ENCODE results near the gene USB1.

Gene USB1

DNA sequence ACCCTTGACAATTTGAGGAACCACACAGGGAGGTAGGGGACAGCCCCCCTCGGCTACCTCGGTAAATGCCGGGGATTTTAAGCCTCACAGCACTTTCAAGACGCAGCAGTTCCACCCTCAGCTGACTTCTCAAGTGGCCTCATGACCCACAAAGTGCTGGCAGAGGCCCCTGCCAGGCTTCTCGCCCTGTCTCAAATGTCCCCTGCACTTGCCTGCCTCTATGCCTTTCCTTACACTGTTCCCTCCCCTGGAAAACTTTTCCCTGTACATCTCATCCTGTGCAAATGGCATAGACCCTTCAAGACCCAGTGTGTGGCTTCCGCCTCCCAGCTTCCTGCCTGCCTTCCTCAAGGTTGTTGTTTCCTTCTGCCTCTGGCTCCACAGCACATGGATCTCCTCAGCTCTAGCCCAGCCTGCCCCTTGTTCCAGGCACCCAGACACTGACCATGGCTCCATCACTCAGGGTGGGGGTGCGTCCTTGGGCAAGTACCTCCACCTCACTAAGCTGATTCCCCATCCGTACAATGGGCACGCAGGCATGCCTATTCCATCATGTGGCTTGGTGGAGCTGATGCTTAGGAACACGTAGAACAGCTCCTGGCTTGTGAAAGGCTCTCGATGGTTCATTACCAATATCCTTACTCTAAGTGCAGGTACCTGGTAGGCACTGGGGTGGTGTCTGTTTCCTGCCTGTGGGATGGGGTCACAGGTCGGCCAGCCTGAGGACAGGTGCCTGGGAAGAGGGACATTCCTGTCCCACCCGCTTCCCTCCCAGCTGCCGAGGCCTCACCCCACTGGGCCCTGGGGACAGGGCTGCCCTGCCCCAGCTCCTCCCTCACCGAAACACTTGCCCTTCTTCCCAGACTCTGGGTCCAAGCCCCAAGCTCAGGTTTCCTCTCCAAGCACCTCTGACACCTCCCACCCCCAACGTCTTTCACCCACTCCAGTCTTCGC, 48.3 kb downstream of the USB1 start:
- peak; percentile 60 for DNase-seq

DNA sequence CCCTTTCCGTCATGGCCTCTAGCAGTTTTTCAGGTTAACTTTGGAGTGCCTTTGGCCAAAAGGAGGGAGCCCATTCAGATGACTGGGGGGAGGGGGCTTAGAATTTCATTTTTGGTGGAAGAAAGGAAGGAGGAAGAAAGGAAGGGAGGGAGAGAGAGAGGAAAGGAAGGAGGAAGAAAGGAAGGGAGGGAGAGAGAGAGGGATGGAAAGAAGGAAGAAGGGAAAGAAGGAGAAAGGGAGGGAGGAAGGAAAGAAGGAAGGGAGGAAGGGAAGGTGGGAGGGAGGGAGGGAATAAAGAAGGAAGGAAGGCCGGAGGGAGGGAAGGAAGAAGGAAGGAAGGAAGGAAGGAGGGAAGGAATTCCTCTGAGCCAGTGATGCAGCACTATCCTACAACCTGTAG, 50.1 kb downstream of the USB1 start:
- DNase-seq = no peak

DNA sequence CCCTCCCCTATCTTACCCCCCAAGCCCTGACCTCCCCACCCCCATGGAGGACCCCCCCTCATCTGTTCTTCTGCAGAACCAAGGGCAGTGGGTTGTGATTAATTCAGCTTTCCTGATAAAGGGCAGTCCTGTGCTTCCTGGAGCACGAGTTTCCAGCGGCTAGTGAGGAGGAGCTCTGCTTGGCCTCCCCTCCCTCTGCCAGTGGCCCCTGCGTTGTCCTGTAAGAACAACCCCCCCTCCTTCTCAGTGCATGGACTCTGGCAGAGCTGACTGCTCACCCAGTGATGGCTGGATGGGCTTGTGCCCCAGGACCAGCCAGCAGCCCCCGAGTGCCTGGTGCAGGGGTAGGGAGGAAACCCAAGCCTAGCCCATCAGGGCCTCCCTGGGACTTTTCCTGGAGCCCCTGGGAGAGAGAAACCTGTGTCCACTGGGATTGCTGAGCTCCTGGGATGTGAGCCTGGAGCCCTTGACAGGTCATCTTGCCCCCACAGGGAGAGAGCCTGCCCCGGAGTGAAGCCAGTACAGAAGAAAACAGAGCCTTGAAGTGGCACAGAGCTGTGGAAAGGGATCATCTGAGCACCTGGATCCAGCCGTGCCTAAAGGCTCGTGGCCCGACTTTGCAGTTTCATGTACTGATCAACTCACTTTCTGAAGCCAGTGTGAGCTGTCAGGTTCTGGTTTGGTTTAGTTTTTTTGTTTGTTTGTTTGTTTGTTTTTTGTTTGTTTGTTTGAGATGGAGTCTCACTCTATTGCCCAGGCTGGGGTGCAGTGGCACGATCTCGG, 50.8 kb downstream of the USB1 start:
- DNase-seq = no peak

DNA sequence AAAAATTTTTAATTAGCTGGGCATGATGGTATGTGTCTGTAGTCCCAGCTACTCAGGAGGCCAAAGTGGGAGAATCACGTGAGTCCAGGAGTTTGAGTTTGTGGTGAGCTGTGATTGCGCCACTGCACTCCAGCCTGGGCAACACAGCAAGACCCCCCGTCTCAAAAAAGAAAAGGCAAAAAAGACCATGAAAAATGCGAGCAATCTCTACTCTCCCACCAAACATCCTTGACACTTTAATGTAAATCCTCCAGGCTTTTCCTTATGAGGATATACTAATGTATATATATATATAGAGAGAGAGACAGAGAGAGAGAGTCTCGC, 52.4 kb downstream of the USB1 start:
- no peak for DNase-seq

DNA sequence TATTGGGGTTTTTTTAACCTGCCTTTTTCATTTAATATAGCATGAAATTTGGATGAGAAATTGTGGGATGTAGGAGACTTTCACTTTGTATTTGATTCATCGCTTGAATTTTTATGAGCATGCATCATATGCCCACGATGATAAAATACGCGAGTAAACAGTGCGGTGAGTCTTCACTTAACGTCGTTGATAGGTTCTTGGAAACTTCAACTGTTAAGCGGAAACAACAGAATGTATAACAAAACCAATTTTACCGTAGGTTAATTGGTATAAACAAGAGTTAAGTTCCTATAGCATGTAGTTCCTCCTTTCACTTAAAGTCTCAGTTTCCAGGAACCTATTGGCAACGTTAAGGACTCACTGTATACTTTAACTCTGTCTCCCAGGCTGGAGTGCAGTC, 53.1 kb downstream of the USB1 start:
- DNase-seq = no peak

DNA sequence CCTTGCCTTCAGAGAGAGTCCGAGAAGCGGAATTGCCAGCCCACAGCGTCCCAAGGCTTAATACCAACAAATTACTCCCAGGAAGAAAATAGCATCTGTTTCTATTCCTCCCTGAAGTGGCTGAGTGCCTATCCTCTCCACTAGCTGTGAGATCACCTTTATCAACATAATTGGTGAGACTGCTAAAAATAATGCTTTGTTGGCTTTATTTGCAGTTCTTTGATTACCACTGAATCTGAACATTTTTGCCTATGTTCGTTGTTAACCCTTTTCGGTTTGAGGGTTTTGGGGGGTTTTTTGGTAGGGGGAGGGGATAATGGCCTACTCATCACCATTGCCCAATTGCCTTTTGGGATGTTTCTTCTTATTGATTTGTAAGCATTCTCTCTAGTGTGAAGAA, 55.4 kb downstream of the USB1 start:
- no peak for DNase-seq

DNA sequence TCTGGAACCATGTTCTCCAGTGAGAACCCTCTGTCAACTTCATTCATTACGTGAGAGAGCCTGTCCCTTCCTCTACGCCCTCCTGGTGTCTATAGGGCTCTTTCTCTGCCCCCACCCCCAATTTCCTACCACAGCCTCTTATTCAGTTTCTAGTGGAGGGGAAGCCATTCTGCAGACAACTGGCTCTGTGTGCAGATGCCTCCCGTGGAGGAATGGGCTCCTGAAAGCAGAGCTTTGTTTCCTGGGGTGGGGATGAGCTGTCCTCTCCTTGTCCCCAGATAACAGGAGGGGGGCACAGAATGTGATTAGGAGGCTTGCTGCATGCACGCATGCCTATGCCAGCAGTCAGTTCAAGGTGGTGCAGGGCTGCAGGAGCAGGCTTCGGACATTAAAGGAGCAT, 55.9 kb downstream of the USB1 start:
- no peak for DNase-seq

DNA sequence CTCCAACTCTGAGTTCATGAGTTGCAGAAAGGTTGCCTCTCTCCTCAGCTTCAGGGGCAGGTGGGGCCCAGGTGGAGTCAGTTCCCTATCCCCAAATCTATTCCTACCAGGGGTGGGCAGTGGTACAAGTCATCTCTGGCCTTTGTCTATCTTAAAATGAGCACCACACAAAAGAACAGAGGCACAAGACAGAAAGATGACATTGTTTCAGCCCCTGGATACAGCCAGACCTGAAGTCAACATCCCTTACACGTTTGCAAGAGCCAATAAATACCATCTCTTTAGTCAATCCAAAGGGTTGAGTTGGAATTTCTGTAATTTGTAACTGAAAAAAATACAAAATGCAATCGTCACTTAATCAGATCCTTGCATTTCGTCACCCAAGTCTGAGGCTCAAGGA, 56.6 kb downstream of the USB1 start:
- no peak for DNase-seq

DNA sequence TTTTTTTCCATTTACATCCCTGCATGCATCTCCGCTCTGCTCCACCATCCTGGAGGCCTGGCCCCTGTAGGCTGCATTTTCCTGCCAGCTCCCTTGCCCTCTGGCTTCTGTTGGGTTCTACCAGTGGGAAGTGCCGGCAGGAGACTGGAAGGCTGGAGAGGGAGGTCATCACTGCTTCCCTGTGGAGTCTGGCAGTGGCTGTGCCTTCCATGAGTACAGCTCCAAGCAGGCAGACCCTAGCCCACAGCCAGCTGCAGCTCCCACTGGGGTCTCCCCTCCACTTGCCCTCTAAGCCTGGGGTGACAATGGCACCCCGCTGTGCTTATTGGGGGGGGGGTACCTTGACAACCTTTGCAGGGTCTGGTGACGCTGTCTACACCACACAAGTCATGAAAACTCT, 61.6 kb downstream of the USB1 start:
- DNase-seq = no peak

DNA sequence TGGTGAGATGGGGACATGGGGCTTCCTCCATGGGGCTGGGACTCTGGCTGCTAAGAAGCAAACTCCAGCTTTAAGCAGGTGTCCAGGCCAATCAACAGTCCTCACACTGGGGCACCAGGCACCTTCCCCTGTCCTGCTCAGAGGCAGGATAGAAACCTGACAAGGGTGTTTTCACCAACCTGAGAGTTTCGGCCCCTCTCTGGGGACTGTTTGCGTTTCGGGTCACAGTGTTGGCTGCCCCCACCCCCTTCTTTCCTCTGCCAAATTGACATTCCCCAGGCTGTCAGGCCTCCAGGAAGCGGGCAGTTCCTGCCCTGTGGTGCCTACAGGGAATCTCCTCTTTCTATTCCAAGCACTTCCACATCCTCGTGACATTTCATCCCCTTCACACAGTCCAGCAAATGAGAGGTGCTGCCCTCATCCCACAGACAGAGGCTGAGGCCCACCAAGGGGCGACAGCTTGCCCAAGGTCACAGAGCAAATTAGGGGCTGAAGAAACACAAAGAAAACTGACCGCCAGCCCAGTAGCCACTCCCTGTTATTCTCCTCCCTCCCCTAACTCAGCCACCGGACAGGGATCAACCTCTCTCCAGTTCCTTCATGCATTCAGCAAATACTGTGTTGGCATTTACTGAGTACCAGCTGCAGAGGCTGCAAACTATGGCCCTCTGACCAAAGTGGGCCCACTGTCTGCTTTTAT, 62.3 kb downstream of the USB1 start:
- no peak for DNase-seq

DNA sequence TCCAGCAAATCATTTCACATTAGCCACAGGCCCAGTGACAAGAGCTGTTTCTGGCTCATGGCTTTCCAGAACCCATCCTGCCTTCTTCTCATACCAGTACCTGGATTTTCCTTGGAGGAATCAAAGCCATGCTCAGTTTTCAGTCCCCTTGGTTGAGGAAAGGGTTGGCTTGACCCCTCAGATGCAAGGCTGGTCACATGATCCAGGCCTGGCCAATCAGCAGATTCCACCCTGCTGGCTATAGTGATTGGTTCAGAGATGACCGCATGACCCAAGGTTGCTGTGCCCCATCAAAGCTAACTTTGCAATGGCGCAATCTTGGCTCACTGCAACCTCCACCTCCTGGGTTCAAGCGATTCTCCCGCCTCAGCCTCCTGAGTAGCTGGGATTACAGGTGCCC, 69.4 kb downstream of the USB1 start:
- no peak for DNase-seq

Measured in DMS79 treated with DMSO at 0.1 percent for 48 hours (cell line).